Suppressor macrophage (primary cell): ENCODE results near the gene GTPBP6.
"Not testable (repeated sequence)": the region's sequence is repeated elsewhere in the genome, so short reads cannot be mapped to it uniquely, and the experiment has no call there.

Experiments used
- DNase-seq, 4 experiments: peaks; one replicate each; pipeline ENCODE4 v3.0.0-alpha.2; 2020 to 2022

The GTPBP6 gene

DNA sequence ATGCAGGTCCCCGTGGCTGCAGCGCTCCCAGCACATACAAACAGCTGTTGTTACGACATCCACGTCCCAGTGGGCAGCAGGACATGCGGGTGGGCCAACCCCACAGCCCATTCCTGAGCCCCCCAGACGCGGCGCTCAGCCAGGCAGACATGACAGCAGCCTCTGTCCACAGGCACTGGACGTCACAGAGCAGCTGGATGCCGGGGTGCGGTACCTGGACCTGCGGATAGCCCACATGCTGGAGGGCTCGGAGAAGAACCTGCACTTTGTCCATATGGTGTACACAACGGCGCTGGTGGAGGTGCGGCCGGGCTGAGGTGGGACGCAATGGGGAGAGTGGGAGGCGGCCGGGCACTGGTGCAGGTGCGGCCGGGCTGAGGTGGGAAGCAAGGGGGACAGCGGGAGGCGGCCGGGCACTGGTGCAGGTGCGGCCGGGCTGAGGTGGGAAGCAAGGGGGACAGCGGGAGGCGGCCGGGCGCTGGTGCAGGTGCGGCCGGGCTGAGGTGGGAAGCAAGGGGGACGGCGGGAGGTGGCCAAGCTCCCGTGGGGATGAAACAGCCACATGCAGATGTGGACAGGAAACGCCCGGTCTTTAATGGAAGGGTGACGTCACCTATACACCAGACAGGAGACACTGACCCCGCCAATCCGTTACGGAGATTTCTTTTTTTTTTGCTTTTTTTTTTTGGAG, 28.0 kb downstream of the GTPBP6 start:
- DNase-seq, result no peak

DNA sequence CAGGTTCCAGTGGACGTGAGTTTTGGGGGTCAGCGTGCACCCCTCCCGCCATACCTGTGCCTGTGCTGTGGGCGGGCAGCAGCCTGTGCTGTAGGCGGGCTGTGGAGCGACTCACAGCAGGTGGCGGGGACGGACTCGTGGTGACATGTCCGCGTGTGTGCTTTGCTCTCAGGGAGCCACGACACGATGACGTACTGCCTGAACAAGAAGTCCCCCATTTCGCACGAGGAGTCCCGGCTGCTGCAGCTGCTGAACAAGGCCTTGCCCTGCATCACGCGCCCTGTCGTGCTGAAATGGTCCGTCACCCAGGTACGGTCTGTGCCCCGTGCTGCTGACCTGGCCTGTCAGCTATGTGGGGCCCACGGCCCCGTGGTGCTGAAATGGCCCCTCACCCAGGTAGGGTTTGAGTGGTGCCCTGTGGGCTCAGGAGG, 30.0 kb downstream of the GTPBP6 start:
- DNase-seq, result no peak

DNA sequence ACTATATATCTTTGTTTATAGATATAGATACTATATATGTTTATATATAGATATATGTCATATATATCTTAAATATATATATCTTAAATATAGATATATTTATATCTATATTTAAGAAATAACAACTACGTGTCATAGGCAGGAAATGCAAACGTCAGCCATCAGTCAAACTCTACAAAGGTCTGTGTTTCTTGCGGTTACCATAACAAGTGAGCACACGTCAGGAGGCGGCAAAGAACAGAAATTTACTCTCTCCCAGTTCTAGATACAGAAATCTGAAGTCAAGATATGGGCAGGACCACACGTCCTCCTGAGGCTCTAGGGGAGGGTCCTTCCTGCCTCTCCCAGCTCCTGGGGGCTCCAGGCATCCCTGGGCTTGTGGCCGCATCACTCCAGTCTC, 30.9 kb downstream of the GTPBP6 start:
- no peak for DNase-seq

DNA sequence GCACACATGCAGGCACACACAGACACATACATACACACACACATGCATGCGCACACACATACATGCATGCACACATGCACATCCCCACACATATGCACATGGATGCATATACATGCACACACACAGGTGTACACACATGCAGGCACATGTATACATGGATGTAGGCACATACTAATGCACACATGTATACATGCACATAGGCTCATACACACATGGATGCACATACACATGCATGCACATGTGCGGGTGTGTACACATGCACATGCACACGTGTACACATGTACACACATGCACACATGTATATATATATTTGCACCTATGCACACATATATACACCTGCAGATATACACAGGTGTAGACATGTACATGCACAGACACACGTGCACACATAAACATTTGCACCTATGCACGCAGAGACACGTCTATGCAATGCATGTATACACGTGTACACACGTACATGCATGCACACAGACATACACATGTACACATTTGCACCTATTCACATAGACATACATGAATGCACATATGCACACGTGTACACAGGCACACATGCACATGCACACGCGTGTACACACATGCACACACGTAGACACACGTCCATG, 33.4 kb downstream of the GTPBP6 start:
- DNase-seq, result no peak

DNA sequence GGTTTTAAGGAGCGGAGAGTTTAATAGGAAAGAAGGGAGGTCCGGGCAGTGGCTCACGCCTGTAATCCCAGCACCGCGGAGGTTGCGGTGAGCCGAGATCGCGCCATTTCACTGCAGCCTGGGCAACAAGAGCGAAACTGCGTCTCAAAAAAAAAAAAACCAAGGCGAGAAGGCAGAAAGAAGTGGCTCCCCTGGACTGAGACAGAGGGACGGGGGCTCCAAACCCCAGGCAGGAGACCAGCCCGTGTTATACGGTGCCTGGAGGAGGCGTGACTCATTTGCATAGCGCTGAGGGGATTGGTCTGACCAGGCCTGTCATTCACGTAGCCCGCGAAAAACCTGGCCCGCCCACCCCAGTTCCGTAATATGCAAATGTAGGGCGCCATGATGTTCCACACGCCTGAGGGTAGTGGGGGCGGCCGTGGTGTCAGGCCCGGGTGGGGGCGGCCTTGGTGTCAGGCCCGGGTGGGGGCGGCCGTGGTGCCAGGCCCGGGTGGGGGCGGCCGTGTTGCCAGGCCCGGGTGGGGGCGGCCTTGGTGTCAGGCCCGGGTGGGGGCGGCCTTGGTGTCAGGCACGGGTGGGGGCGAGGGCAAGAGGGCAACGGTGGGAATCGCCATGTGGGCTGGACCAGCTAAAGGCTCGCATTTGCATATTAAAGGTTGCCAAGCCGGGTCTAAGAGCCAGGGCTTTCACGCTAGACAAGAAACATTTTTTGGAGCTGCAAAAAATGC, 35.3 kb downstream of the GTPBP6 start:
- peak; percentile 85 to 91 (median 90) for DNase-seq

DNA sequence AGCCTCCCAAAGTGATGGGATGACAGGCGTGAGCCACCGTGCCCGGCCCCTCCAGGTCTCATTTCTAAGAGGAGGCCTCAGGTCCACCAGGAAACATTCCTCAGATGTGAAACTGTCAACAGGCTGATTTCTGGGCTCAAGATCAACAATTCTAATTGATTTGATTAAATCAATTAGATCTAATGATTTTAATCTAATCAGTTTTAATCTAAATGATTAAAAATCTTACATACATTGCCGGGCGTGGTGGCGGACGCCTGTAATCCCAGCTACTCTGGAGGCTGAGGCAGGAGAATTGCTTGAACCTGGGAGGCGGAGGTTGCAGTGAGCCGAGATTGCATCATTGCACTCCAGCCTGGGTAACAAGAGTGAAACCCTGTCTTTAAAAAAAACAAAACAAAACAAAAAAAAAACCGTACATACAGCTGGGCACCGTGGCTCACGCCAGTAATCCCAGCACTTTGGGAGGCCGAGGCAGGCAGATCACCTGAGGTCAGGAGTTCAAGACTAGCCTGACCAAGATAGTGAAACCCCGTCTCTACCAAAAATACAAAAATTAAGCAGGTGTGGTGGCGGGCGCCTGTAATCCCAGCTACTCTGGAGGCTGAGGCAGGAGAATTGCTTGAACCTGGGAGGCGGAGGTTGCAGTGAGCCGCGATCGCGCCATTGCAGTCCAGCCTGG, 36.5 kb downstream of the GTPBP6 start:
- DNase-seq, result not testable (repeated sequence)

DNA sequence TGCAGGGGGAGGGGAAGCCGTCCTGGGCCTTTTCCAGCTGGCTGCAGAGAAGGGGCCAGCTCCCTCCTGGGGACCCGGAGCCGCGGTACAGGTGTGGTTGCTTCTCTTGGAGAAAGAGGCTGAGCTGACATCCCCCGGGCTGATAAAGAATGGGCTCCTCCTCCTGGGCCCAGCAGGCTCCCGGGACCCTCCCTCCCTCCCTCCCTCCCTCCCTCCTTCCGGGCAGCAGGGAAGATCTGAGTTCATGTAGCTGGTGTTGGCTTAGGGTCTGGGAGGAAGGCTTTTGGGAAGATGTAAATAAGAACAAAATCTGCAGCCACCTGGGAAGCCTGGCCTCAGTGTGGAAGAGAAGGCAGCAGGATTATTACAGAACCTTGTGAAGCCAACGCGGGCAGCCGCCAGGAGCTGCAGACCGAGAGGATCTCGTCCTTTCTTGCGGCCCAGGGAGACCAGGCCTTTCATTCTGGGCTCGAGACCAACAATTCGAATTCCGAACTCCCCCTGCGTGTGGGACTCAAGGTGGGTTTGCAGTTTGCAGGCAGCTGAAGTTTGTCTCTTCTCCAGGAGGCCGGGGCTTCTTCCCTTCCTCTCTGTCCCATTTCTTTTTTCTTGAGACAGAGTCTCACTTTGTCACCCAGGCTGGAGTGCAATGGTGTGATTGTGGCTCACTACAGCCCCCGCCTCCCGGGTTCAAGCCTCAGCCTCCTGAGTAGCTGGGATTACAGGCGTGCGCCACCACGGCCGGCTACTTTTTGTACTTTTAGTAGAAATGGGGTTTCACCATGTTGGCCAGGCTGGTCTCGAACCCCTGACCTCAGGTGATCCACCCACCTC, 37.2 kb downstream of the GTPBP6 start, which contains the start of gene PLCXD1:
TSS of gene PLCXD1 (plus strand) at position 216 of the 834 bp plus-strand sequence. CDS start 2,807 bp downstream, outside the sequence.
- DNase-seq, result no peak

DNA sequence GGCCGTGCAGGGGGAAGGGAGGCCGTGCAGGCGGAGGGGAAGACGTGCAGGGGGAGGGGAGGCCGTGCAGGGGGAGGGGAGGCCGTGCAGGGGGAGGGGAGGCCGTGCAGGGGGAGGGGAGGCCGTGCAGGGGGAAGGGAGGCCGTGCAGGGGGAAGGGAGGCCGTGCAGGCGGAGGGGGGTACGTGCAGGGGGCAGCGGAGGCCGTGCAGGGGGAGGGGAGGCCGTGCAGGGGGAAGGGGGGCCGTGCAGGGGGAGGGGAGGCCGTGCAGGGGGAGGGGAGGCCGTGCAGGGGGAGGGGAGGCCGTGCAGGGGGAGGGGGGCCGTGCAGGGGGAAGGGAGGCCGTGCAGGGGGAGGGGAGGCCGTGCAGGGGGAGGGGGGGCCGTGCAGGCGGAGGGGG, 37.9 kb downstream of the GTPBP6 start:
- not testable (repeated sequence) for DNase-seq

DNA sequence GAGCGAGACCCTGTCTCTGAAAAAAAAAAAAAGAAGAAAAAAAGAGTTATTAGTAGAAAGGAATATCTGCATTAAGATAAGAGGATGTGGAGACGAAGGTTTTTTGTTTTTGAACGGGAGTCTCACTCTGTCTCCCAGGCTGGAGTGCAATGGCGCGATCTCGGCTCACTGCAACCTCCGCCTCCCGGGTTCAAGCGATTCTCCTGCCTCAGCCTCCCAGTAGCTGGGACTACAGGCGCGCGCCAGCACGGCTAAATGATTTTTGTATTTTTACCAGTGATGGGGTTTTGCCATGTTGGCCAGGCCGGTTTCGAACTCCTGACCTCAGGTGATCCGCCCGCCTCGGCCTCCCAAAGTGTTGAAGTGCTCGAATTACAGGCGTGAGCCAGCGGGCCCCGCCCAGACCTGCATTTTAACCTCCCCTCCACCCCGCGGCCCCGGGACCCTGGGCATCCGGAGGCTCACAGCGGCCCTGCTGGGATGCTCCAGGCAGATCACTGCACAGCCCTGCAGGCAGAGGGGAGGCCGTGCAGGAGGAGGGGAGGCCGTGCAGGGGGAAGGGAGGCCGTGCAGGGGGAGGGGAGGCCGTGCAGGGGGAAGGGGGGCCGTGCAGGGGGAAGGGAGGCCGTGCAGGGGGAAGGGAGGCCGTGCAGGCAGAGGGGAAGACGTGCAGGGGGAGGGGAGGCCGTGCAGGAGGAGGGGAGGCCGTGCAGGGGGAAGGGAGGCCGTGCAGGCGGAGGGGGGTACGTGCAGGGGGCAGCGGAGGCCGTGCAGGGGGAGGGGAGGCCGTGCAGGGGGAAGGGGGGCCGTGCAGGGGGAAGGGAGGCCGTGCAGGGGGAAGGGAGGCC, 38.6 kb downstream of the GTPBP6 start:
- DNase-seq, result not testable (repeated sequence)

DNA sequence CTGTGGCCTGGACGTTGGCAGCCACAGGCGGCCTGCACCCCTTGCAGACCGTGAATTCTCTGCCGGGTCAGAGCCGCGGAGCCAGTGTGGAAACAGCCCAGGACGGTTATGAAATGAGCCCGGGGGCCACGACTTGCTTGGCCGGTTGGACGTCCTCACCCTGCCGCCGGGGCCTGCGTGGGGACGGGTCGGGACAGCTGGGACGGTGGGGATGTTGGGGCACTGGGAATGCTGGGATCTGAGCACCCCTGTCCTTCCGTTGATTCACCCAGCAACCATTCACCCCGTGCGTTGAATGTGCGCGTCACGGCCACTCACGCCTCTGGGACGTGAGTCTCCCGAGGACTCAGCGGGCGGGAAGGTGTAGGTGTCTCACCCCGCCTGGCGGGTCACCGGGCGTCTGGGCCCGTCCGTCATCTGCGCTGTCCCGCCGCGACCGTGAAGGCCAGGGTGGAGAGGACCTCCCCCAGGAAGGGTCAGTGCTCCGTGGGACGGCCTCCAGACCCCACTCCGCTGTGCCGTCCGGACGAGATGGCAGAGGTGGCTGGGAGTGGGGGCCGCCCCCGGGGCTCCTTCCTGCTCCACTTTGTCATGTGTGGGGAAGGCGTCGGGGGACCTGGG, 41.9 kb downstream of the GTPBP6 start:
- peak; percentile 36 to 71 (median 51) for DNase-seq

DNA sequence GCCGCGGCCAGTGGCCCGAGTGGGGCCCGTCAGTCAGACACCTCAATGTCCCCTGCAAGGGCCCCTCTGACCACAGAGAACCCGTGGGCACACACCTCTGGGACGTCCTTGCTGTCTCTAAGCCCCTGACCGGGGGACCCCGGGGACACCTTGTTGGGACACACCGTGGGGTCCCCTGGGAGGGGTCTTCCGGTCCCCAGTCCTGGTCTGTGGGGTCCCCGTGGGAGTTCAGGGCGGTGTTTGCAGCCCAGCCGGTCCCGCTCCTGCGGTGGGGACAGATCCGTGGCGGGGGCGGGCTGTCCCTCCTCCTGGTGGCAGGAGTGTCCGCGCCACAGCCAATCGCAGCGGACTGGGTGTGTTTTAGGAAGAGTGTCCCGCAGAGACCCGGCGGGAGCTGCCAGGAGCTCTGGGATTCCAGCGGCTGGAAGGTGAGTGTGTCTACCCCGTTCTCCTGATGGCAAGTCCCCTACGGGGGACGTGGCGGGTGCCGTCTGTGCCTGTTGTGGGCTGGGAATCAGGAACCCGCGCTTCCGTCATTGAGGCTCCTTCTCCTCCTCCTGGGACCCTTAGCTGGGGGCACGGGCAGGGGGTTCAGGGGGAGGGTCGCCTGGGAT, 42.5 kb downstream of the GTPBP6 start:
- peak; percentile 74 to 91 (median 82) for DNase-seq

DNA sequence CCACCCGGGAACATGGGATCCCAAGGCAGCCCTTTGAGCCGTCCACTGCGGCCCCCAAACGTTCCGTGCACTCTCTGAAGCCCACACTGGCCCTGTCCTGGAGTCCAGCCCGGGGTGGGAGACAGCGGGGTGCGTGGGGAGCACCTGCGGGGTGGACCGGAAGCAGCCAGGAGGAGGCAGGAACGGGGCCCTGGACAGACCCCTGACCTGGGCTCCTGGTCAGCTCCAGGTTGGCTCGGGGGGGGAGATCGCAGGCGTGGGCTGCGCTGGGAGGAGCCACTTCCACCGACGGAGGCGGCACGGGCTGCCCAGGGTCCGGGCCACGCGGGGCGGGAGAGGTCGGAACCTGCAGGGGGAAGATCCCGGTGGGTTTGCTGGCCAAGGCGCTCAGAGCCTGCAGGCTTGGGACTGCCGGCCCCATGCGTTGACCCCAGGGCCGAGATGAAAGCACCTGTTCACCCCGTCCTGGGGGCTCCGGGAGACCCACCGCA, 43.1 kb downstream of the GTPBP6 start:
- DNase-seq, result peak in 3 of 4 experiments; percentile 13 to 50 (median 27)

DNA sequence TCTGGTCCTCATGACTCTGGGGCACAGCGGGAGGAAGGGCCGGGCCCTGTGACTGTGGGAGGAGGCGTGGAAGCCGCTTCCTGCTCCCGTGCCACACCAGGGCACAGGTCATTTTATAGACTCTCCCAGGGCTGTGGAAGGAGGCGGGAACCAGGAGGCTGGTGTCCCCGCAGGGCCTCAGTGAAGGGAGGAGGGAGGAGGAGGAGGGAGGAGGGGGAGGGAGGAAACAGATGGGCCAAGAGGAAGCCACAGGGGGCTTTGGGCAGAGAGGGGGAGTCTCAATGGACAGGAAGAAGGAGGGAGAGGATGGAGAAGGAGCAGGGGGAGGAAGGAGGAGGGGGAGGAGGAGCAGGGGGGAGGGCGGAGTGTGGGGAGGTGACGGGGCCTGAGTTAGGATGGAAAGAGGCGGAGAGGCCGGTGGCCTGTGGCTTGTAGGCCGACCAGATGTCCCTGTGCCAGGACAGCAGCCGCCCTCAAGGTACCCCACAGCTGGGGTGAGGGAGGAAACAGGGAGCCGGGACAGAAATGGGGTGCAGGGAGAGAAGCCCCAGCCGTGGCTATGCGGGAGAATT, 43.6 kb downstream of the GTPBP6 start:
- peak; percentile 85 to 93 (median 90) for DNase-seq

DNA sequence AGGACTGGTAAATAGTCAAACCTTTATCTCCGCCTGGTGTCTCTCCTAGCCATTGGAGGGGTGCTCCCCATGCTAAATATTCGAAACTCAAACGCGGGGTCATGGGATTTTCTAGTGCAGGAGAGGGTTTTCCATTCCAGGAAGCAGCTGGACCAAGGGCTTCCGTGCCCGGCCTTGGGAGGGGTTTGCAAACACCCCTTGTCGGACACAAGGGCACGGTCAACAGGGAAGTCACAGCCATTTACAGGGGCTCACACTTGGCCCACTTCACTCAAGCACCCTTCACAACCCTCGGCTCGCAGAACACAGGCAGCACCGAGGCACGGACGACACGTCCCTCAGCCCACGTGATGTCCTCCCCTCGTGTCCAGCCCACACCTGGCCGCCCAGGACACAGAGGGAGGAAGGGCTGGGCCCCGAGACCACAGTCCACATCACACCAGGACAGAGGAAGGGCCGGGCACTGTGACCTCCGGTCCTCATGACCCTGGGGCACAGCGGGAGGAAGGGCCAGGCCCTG, 47.7 kb downstream of the GTPBP6 start:
- DNase-seq, result no peak

DNA sequence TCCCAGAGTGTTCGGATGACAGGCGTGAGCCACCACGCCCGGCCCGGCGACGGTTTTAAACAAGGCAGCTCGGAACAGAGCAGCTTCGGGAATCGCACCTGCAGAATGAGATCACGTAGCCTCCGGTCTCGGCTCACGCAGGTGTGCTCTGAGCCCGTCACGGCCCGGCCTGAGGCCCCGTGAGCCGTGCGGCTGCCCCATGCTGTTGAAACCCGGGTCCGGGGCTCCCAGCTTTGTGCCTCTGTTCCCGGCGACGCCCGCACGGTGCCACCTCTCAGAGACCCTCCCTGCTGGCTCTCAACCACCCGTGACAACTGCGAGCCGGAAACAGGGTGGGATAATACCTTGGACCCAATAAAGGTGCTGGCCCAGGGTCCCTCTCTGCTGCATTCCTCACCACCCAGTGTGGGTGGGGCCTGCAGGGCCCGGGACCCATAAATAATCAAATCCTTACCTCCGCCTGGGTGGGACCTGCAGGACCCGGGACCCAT, 50.8 kb downstream of the GTPBP6 start:
- no peak for DNase-seq

DNA sequence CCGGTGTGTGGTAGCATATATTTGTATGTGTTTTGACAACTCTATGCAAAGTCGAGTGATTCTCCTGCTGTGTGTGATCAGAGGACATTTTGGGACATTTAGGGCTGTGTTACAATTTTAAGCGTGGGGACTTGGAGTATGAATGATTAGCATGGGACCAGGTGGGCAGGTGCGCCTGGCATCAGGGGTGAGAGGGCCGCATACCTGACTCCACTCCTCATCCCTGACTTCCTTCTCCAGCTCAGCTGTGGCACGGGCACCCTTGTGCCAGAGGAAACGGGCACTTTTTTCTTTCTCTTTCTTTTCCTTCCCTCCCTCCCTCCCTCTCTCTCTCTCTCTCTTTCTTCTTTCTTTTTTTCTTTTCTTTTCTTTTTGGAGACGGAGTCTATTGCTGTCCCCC, 53.1 kb downstream of the GTPBP6 start:
- no peak for DNase-seq

DNA sequence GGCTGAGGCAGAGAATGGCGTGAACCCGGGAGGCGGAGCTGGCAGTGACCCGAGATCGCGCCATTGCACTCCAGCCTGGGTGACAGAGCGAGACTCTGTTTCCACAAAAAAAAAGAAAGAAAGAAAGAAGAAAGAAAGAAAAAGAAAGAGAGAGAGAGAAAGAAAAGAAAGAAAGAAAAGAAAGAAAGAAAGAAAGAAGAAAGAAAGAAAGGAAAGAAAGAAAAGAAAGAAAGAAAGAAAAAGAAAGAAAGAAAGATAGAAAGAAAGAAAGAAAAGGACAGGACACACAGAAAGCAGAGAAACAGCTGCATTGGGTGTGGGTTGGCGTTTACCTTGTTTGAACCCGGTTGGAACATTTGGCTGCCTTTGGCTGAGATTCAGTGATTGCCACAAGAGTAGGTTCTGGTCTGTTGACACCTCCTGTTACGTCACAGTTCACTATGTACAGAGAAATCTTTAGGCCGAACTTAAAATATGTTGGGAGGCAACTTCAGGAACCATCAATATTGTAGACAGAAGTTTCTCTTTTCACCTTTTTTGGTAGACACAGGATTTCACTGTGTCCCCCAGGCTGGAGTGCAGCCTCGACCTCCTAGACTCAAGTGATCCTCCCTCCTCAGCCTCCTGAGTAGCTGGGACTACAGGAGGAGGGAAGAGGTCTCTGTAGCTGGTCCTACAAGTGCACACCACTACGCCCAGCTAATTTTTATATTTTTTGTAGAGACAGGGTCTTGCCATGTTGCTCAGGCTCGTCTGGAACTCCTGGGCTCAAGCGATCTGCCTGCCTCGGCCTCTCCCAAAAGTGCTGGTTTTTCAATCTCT, 53.8 kb downstream of the GTPBP6 start:
- peak in 2 of 4 experiments; percentile 34 to 48 for DNase-seq

DNA sequence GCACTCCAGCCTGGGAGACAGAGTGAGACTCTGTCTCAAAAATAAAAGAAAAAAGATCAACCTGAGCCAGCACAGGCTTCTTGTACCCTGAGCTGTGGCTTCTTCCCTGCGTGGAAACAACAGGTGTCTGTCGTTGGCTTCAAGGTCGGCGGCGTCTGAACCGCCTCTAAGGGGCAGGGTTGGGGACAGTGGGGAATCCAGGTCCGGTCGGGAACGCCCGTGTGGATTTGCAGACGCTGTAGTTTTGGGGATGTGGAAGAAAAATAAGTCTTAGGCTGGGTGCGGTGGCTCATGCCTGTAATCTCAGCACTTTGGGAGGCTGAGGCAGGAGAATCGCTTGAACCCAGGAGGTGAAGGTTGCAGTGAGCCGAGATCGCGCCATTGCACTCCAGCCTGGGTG, 54.6 kb downstream of the GTPBP6 start:
- DNase-seq, result not testable (repeated sequence)
